Activated naive CD4-positive, alpha-beta T cell treated with Interleukin-2 at 50 U/mL for 16 hours (primary cell): Measurements from ENCODE around the gene CSAG2.

Experiments used
- DNase-seq: peaks from one replicate; pipeline ENCODE4 v3.0.0-alpha.2; 2020

CSAG2 gene

GRCh38 chrX:152658302-152658701 lies 50.8 kb downstream of the CSAG2 start:
- DNase-seq, result no peak
